K562 (cell line): ENCODE results near the gene MACF1. TPM values are rescaled to one million over a fixed set of nuclear protein-coding genes. Genes with fewer than 3 reads are reported as not detected.
A peak's percentile ranks its signal among the peaks of the same experiment; 100 is the strongest.

Source experiments
- ATAC-seq: fragments of 200-7000 bp; cut with Tn5 transposase; 3 replicates; pipeline ENCODE4 v1.9.1; 2020; ENCODE audit warnings: moderate library complexity
- BruUV-seq: library from RNA; stranded (reverse); fragments of 400-500 nt; replicated peaks from 2 replicates; lab custom pipeline; 2021; lab: Mats Ljungman, UMichigan
- CTCF ChIA-PET: fragments of 300-600 bp; formaldehyde crosslinking; extraction: SDS; loops from one replicate; lab custom pipeline; 2021; ENCODE audit warnings: low intra/inter-chr PET ratio; lab: Yijun Ruan, JAX
- POLR2A ChIA-PET: fragments of 300-600, 350-650 bp; sonication (Branson Sonifier 250); formaldehyde crosslinking; extraction: SDS; loops from one replicate; lab custom pipeline; 2021; ENCODE audit warnings: antibody characterized with exemption, inconsistent platforms; lab: Yijun Ruan, JAX
- DNase-seq, 4 experiments: peaks; one replicate each; pipeline versions ENCODE4 v3.0.0 to v3.0.0-alpha.2; 2011 to 2018; ENCODE audit warnings: low spot score in 3 of 4, mixed read lengths in 3 of 4; ENCODE audit errors: extremely low read depth in 1 of 4
- FAIRE-seq: peaks from 2 replicates; lab custom pipeline; 2011; peaks lifted over from hg19 to GRCh38; lab: Jason Lieb, UNC
- H2AFZ ChIP-seq: 2 replicates; pipeline ENCODE4 v1.6.0; 2011; ENCODE audit warnings: low read depth, low read length, control low read depth, inconsistent platforms
- H3K27ac ChIP-seq: fragments of 200-600 bp; 3 replicates; pipeline ENCODE4 v1.8.0; 2011; ENCODE audit warnings: low read depth, mild to moderate bottlenecking, control low read depth, inconsistent platforms, low read length, moderate library complexity, mixed read lengths; ENCODE audit errors: extremely low read depth
- H3K27me3 ChIP-seq, 2 experiments: fragments of 300-600 bp in 1 of 2; 2 replicates in 1 of 2; 3 replicates in 1 of 2; pipeline versions ENCODE4 v1.6.0 to v1.8.0; 2011; ENCODE audit warnings: inconsistent platforms in 2 of 2, low read length in 2 of 2, mild to moderate bottlenecking in 1 of 2, mixed read lengths in 1 of 2, moderate library complexity in 1 of 2; ENCODE audit not compliant: control insufficient read depth in 2 of 2, insufficient read depth in 2 of 2
- H3K36me3 ChIP-seq: fragments of 300-600 bp; 3 replicates; pipeline ENCODE4 v1.8.0; 2011; ENCODE audit warnings: mild to moderate bottlenecking, low read length, inconsistent platforms; ENCODE audit not compliant: control insufficient read depth, insufficient read depth
- H3K4me1 ChIP-seq, 2 experiments: fragments of 200-600 bp in 1 of 2; replicated peaks in 1 of 2; 2 replicates in 1 of 2; 3 replicates in 1 of 2; pipeline versions ENCODE4 v1.5.1 to v1.8.0; 2011; ENCODE audit warnings: inconsistent platforms in 2 of 2, low read length in 2 of 2, mild to moderate bottlenecking in 1 of 2, mixed read lengths in 1 of 2, moderate library complexity in 1 of 2; ENCODE audit not compliant: control insufficient read depth in 2 of 2, insufficient read depth in 2 of 2
- H3K4me2 ChIP-seq: 2 replicates; pipeline ENCODE4 v1.6.1; 2011; ENCODE audit warnings: low read length, control low read depth, inconsistent platforms, mixed read lengths; ENCODE audit not compliant: insufficient read depth
- H3K4me3 ChIP-seq: fragments of 200-600 bp; sonication (generic), shearing (Covaris generic); 2 replicates; pipeline ENCODE4 v1.5.1; 2016; ENCODE audit warnings: control low read depth, inconsistent platforms
- H3K79me2 ChIP-seq: fragments of 200-600 bp; 3 replicates; pipeline ENCODE4 v1.8.0; 2011; ENCODE audit warnings: low read length, inconsistent platforms; ENCODE audit not compliant: control insufficient read depth, insufficient read depth
- H3K9ac ChIP-seq, 2 experiments: 2 replicates each; pipeline versions ENCODE4 v1.6.0 to v1.6.1; 2011; ENCODE audit warnings: low read depth in 2 of 2, low read length in 2 of 2, control low read depth in 1 of 2, inconsistent platforms in 1 of 2, mild to moderate bottlenecking in 1 of 2, mixed read lengths in 1 of 2; ENCODE audit not compliant: insufficient read depth in 1 of 2
- H3K9me1 ChIP-seq: one replicate; pipeline ENCODE4 v1.6.0; 2011; ENCODE audit warnings: inconsistent platforms, mild to moderate bottlenecking, low read length, moderate library complexity; ENCODE audit not compliant: control insufficient read depth, insufficient read depth
- H3K9me3 ChIP-seq: replicated peaks from 2 replicates; pipeline ENCODE4 v1.5.1; 2011; ENCODE audit warnings: low read depth, low read length, inconsistent platforms; ENCODE audit not compliant: control insufficient read depth, insufficient read depth
- H4K20me1 ChIP-seq: replicated peaks from 2 replicates; pipeline ENCODE4 v1.6.1; 2011; ENCODE audit warnings: low read length, inconsistent platforms, mixed read lengths; ENCODE audit not compliant: control insufficient read depth, insufficient read depth
- BRD4 ChIP-seq: fragments of 200-600 bp; sonication (generic); IDR thresholded peaks from 2 replicates; pipeline ENCODE4 v1.6.1; 2017; ENCODE audit warnings: inconsistent platforms
- C11orf30 ChIP-seq: fragments of 450-650 bp; IDR thresholded peaks from 2 replicates; pipeline ENCODE4 v1.6.1; 2016; ENCODE audit warnings: low read depth, mild to moderate bottlenecking
- CBFA2T3 ChIP-seq: fragments of 450-650 bp; IDR thresholded peaks from 2 replicates; pipeline ENCODE4 v1.6.1; 2017
- MEF2D ChIP-seq: conservative IDR thresholded peaks from 2 replicates; pipeline ENCODE4 v1.6.1; 2016; ENCODE audit warnings: low read depth, missing genetic modification characterization, missing compliant biosample characterization
- MYC ChIP-seq, 2 experiments: fragments of 250-450 bp in 1 of 2; sonication (Bioruptor Pico) in 1 of 2; IDR thresholded peaks; 2 replicates each; pipeline versions ENCODE4 v1.5.1 to v1.6.1; 2012 to 2021; ENCODE audit warnings: low read depth in 2 of 2, borderline replicate concordance in 1 of 2, improper control_type of control experiment in 1 of 2, low read length in 1 of 2, mild to moderate bottlenecking in 1 of 2, moderate library complexity in 1 of 2
- RCOR1 ChIP-seq, 2 experiments: IDR thresholded peaks; 2 replicates each; pipeline ENCODE4 v1.6.1; 2012; ENCODE audit warnings: low read depth in 2 of 2, low read length in 2 of 2, borderline replicate concordance in 1 of 2, improper control_type of control experiment in 1 of 2
- U2AF1 ChIP-seq: fragments of 200-400 bp; formaldehyde crosslinking; optimal IDR thresholded peaks from 2 replicates; pipeline ENCODE3; 2017; ENCODE audit warnings: mild to moderate bottlenecking, low read depth, low read length, moderate library complexity
- USF1 ChIP-seq: sonication (generic); formaldehyde crosslinking; IDR thresholded peaks from 2 replicates; pipeline ENCODE4 v1.9.0; 2022; ENCODE audit warnings: mild to moderate bottlenecking, missing genetic modification reagents
- ZFX ChIP-seq: sonication (generic); formaldehyde crosslinking; IDR thresholded peaks from 2 replicates; pipeline ENCODE4 v1.8.0; 2022; ENCODE audit warnings: mild to moderate bottlenecking, missing genetic modification reagents, moderate library complexity
- ZNF655 ChIP-seq: fragments of 250-450 bp; sonication (Bioruptor Pico); IDR thresholded peaks from 2 replicates; pipeline ENCODE4 v1.5.0; 2021
- ZNF76 ChIP-seq: fragments of 250-450 bp; sonication (Bioruptor Pico); IDR thresholded peaks from 2 replicates; pipeline ENCODE4 v1.4.0; 2020; ENCODE audit warnings: mild to moderate bottlenecking, moderate library complexity, borderline replicate concordance
- WGBS: fragments of 100-300 bp; shearing (Covaris generic); methylation state at CpG from one replicate; pipeline ENCODE4 v1.1.6; 2016; ENCODE audit warnings: low coverage, mixed read lengths; ENCODE audit not compliant: insufficient coverage; ENCODE audit errors: missing lambda C conversion rate; 5-methylcytosine and 5-hydroxymethylcytosine counted together
- in situ Hi-C: fragments of 300-500 bp; cut with MboI; formaldehyde crosslinking; loops from 4 replicates; pipeline ENCODE4 v1.15.0; 2018; ENCODE audit warnings: inconsistent platforms, mixed read lengths
- intact Hi-C: fragments of 100-400 bp; cut with micrococcal nuclease; formaldehyde crosslinking; loops from 2 replicates; pipeline ENCODE4 v1.14.2; 2022
- polyA plus RNA-seq, 8 experiments: library from polyadenylated mRNA; depleted of rRNA in 4 of 8; stranded (reverse) in 5 of 8; unstranded in 3 of 8; fragments of >200 nt; fragmentation: Nextera tagmentation in 2 of 8; fragmentation: Illumina TruSeq in 1 of 8; extraction: Ambion mirVana in 2 of 8; extraction: Trizol in 1 of 8; gene quantifications; 2 replicates each; pipeline versions ENCODE4 v1.2.1 to v1.2.3, GENCODE V29; 2011 to 2014; ENCODE audit warnings: inconsistent platforms in 1 of 8, missing spikeins in 1 of 8
- total RNA-seq, 7 experiments: library from RNA; depleted of rRNA in 6 of 7; stranded (reverse); fragments of >200 nt in 6 of 7; fragmentation: Illumina TruSeq in 2 of 7; extraction: Trizol in 2 of 7; gene quantifications; 2 replicates each; pipeline versions ENCODE4 v1.2.1 to v1.2.3, GENCODE V29; 2011 to 2021; ENCODE audit warnings: low replicate concordance in 1 of 7

Gene MACF1
- total and polyA plus RNA-seq, 9 of the 15 experiments (the other 6 are each of a cell fraction or from before 2014, with no cell fraction given): 13.2 to 232 (median 112) TPM

- H3K36me3 ChIP-seq: peaks cover 21% of the 10 kb centered on the region; the same call in 2 of the 3 replicates
- no peaks in the 10 kb centered on the region for H3K9me3 ChIP-seq
- ATAC-seq (0 out of 3 replicates have a peak, but pooled peaks have one; percentile 23), FAIRE-seq (no peak), DNase-seq (no peak)
- no peak for TF ChIP-seq U2AF1
- no peak for TF ChIP-seq C11orf30
- H3K4me1 ChIP-seq: peaks cover 0 to 15% of the 10 kb centered on the region in 2 experiments; a peak in 3 of 5 replicates
- ChIA-PET CTCF (no interaction called here), POLR2A (no interaction called here)
- H3K9ac ChIP-seq: no peak overlapping the region
- no peak overlapping the region for H3K4me2 ChIP-seq
- H3K79me2 ChIP-seq: peaks cover 47% of the 10 kb centered on the region
- BruUV-seq: no TSS peak
- H2AFZ ChIP-seq: no peak overlapping the region
- H3K27ac ChIP-seq: no peak overlapping the region
- in situ Hi-C loops: no loop called here
- intact Hi-C loops: no loop called here
- no peaks in the 10 kb centered on the region; the same call in 1 of the 2 replicates for H4K20me1 ChIP-seq
- 73% methylated on average over 4 of the region's 4 CpGs for WGBS
- H3K9me1 ChIP-seq: no peaks in the 10 kb centered on the region
- no peaks in the 10 kb centered on the region for H3K27me3 ChIP-seq
- H3K4me3 ChIP-seq: no peak overlapping the region
Measured at GRCh38 chr1:39229504-39229903, 25.0 kb downstream of the MACF1 start.

- in situ Hi-C loops (no loop called here), intact Hi-C loops (no loop called here)
- Histone ChIP-seq H3K9me3 (no peaks in the 10 kb centered on the region), H3K27ac (peak overlapping the region; percentile 12; the same call in 1 of the 3 replicates), H2AFZ (no peak overlapping the region), H3K27me3 (no peaks in the 10 kb centered on the region), H3K79me2 (peaks cover 42% of the 10 kb centered on the region), H3K36me3 (peaks cover 24% of the 10 kb centered on the region; the same call in 2 of the 3 replicates), H4K20me1 (no peaks in the 10 kb centered on the region; the same call in 1 of the 2 replicates), H3K9ac (peak overlapping the region in 1 of 2 experiments; percentile 1; a peak in 1 of 4 replicates), H3K9me1 (no peaks in the 10 kb centered on the region), H3K4me1 (peaks cover 0 to 15% of the 10 kb centered on the region in 2 experiments; a peak in 3 of 5 replicates), H3K4me3 (no peak overlapping the region), H3K4me2 (no peak overlapping the region; the same call in 1 of the 2 replicates)
- ATAC-seq: peak; percentile 61
- no peak for FAIRE-seq
- 54% methylated on average over 9 of the region's 9 CpGs for WGBS
- ChIA-PET CTCF (no interaction called here), POLR2A (interaction anchor here (0.8 kb wide), 1 partner anchor 124 kb away, joined by 4 read pairs; no protein-coding TSS in a partner anchor)
- no peak for DNase-seq
- no TSS peak for BruUV-seq
- TF ChIP-seq MEF2D: no peak
- 0 out of 2 replicates have a peak, but pooled peaks have one; percentile 16 for TF ChIP-seq MYC (IDR thresholded peaks at IDR 0.05; ENCODE audit: low read depth, low read length)
- TF ChIP-seq MYC (CRISPR knock-in tag; IDR thresholded peaks at IDR 0.05; ENCODE audit: borderline replicate concordance, low read depth): no peak
- peak; percentile 53; the same call in 1 of the 2 replicates for TF ChIP-seq USF1 (CRISPR knock-in tag)
- TF ChIP-seq CBFA2T3: no peak
- TF ChIP-seq ZNF655 (CRISPR knock-in tag): no peak
- TF ChIP-seq ZFX (CRISPR knock-in tag): peak; percentile 34; the same call in 1 of the 2 replicates
- TF ChIP-seq RCOR1 (IDR thresholded peaks at IDR 0.05; ENCODE audit: borderline replicate concordance in 1 of 2, low read depth in 2 of 2, low read length in 2 of 2): 0 out of 4 replicates have a peak, but pooled peaks of 1 of the 2 experiments have one; percentile 42
- TF ChIP-seq BRD4: no peak
- no peak for TF ChIP-seq ZNF76 (CRISPR knock-in tag)
Measured at GRCh38 chr1:39230261-39231190, 26.0 kb downstream of the MACF1 start.
